DMS 273 (cell line): Measurements from ENCODE around the gene SFMBT2.

Experiments used
- DNase-seq: peaks from one replicate; lab custom pipeline; 2025; ENCODE audit not compliant: unreplicated experiment; lab: John Stamatoyannopoulos, UW

SFMBT2 gene

GRCh38 chr10:7111089-7111488, 299.7 kb downstream of the SFMBT2 start:
- no peak for DNase-seq
